RWPE2 (cell line): Measurements from ENCODE around the gene YY1.
"Not testable (repeated sequence)": the region's sequence is repeated elsewhere in the genome, so short reads cannot be mapped to it uniquely, and the experiment has no call there.

ENCODE experiments used
- ATAC-seq: fragments of 200-7000 bp; cut with Tn5 transposase; 3 replicates; pipeline ENCODE4 v1.9.1; 2021; ENCODE audit warnings: low read depth
- DNase-seq: peaks from one replicate; pipeline ENCODE4 v3.0.0-alpha.2; 2020; ENCODE audit warnings: low spot score
- H3K27ac ChIP-seq: fragments of 450-650 bp; 2 replicates; pipeline ENCODE4 v1.5.1; 2017; ENCODE audit warnings: mild to moderate bottlenecking; ENCODE audit not compliant: poor library complexity, severe bottlenecking
- H3K27me3 ChIP-seq: fragments of 250-450 bp; sonication (Bioruptor Pico); 2 replicates; pipeline ENCODE4 v1.5.1; 2021; ENCODE audit warnings: mild to moderate bottlenecking, moderate library complexity; ENCODE audit not compliant: insufficient read depth, poor library complexity, severe bottlenecking
- H3K36me3 ChIP-seq: fragments of 250-450 bp; sonication (Bioruptor Pico); 2 replicates; pipeline ENCODE4 v1.5.1; 2020; ENCODE audit warnings: low read depth, mild to moderate bottlenecking, moderate library complexity
- H3K4me1 ChIP-seq: fragments of 250-450 bp; sonication (Bioruptor Pico); 2 replicates; pipeline ENCODE4 v1.5.1; 2021; ENCODE audit warnings: mild to moderate bottlenecking, moderate library complexity; ENCODE audit not compliant: insufficient read depth, poor library complexity, severe bottlenecking
- H3K4me3 ChIP-seq: fragments of 250-450 bp; sonication (Bioruptor Pico); 2 replicates; pipeline ENCODE4 v1.5.1; 2021; ENCODE audit warnings: mild to moderate bottlenecking, moderate library complexity; ENCODE audit not compliant: severe bottlenecking
- H3K9me3 ChIP-seq: fragments of 250-450 bp; sonication (Bioruptor Pico); 2 replicates; pipeline ENCODE4 v1.5.1; 2021; ENCODE audit warnings: mild to moderate bottlenecking, moderate library complexity; ENCODE audit not compliant: severe bottlenecking
- TF ChIP-seq, protein P1 (sequence below): fragments of 450-650 bp; IDR thresholded peaks from one replicate; pipeline ENCODE4 v1.5.1; 2017; ENCODE audit warnings: mild to moderate bottlenecking, moderate library complexity; ENCODE audit not compliant: poor library complexity, severe bottlenecking

YY1 gene

GRCh38 chr14:100225169-100225568 lies 13.8 kb upstream of the YY1 start:
- DNase-seq (no peak), ATAC-seq (no peak)
- Histone ChIP-seq H3K27ac (no peak overlapping the region), H3K9me3 (no peaks in the 10 kb centered on the region), H3K27me3 (no peaks in the 10 kb centered on the region), H3K36me3 (no peaks in the 10 kb centered on the region), H3K4me3 (no peak overlapping the region), H3K4me1 (peaks cover 11% of the 10 kb centered on the region)
- TF ChIP-seq, protein P1, sequence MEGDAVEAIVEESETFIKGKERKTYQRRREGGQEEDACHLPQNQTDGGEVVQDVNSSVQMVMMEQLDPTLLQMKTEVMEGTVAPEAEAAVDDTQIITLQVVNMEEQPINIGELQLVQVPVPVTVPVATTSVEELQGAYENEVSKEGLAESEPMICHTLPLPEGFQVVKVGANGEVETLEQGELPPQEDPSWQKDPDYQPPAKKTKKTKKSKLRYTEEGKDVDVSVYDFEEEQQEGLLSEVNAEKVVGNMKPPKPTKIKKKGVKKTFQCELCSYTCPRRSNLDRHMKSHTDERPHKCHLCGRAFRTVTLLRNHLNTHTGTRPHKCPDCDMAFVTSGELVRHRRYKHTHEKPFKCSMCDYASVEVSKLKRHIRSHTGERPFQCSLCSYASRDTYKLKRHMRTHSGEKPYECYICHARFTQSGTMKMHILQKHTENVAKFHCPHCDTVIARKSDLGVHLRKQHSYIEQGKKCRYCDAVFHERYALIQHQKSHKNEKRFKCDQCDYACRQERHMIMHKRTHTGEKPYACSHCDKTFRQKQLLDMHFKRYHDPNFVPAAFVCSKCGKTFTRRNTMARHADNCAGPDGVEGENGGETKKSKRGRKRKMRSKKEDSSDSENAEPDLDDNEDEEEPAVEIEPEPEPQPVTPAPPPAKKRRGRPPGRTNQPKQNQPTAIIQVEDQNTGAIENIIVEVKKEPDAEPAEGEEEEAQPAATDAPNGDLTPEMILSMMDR, result no peak

DNA sequence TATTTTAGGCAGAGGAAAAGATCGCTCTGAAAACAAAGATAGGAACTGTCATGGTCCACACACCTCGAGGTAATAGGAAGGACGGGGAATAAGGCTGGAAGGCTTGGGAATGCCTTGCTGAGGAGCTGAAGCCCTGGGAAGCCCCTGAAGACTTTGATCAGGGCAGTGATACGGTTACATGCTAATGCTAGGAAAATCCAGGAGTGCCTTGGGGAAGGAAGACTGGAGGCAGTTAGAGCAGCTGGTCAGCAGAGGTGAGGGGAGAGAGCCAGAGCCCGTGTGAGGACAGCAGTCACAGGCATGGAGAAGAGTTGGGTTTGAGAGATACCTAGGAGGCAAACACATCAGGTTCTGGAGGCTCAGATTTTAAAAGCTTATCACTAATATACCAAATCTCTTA lies 8.6 kb upstream of the YY1 start:
- Histone ChIP-seq H3K4me3 (no peak overlapping the region), H3K9me3 (no peaks in the 10 kb centered on the region), H3K36me3 (peaks cover 11% of the 10 kb centered on the region), H3K27ac (no peak overlapping the region), H3K4me1 (no peaks in the 10 kb centered on the region), H3K27me3 (no peaks in the 10 kb centered on the region)
- DNase-seq (no peak), ATAC-seq (no peak)
- TF ChIP-seq, protein P1, result no peak

GRCh38 chr14:100234511-100234910 lies 4.4 kb upstream of the YY1 start:
- DNase-seq, result no peak

DNA sequence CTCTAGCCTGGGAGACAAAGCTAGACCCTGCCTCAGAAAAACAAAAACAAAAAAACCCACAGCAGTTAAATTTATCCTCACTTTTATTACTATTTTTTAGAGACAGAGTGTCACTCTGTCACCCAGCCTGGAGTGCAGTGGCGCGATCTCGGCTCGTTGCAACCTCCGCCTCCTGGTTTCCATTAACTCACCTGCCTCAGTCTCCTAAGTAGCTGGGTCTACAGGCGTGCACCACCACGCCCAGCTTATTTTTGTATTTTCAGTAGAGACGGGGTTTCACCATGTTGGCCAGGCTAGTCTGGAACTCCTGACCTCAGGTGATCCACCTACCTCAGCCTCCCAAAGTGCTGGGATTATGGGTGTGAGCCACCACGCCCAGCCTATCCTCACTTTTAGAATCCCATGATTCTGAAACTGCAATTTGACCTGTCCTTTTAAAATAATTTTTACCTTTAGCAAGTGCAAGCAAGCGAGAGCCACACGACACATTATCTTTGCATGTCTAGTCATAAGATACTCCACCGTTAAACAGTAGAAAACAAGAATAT lies 2.6 kb upstream of the YY1 start:
- not testable (repeated sequence) for H3K4me3 ChIP-seq, H3K27ac ChIP-seq
- peaks cover 38% of the 10 kb centered on the region for H3K36me3 ChIP-seq

More at GRCh38 chr14:100234511-100234910, 4.4 kb upstream of the YY1 start:
- Histone ChIP-seq H3K27ac (no peak overlapping the region), H3K4me3 (no peak overlapping the region), H3K36me3 (peaks cover 28% of the 10 kb centered on the region), H3K27me3 (no peaks in the 10 kb centered on the region), H3K9me3 (no peaks in the 10 kb centered on the region), H3K4me1 (peaks cover 11% of the 10 kb centered on the region)
- TF ChIP-seq, protein P1, result no peak
- ATAC-seq, result no peak

DNA sequence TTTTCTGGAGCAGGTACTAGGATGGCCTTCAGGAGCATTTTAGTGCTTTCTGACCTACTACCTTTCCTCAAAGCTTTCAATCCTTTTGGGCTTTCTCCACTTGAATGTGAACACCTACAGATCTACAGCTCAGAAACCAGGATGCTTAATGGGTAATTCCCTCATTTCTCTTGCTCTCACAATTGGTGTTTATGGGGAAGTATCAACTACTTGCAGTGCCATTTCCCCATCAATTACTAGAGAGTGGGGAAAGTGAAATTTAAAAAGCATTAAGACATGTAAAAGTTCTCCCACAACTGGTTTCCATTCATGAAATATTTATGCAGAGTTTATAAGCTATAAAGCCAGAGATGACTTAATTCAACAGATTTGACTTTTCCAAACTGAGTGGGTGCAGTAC lies 2.1 kb upstream of the YY1 start:
- Histone ChIP-seq H3K4me1 (peaks cover 19% of the 10 kb centered on the region), H3K9me3 (no peaks in the 10 kb centered on the region), H3K27ac (peak overlapping the region; percentile 94), H3K4me3 (peak overlapping the region; percentile 77), H3K36me3 (peaks cover 43% of the 10 kb centered on the region), H3K27me3 (no peaks in the 10 kb centered on the region)
- DNase-seq, result no peak
- TF ChIP-seq, protein P1, result no peak
- no peak for ATAC-seq

More for the DNA sequence above, 2.6 kb upstream of the YY1 start:
- not testable (repeated sequence) for H3K9me3 ChIP-seq, DNase-seq, H3K27me3 ChIP-seq, ATAC-seq
- H3K4me1 ChIP-seq, result peaks cover 16% of the 10 kb centered on the region
